Activated CD4-positive, alpha-beta T cell treated with anti-CD3 and anti-CD28 coated beads for 4 hours (primary cell): ENCODE measurements around the gene TBCK.
"Not testable (repeated sequence)": the region's sequence is repeated elsewhere in the genome, so short reads cannot be mapped to it uniquely, and the experiment has no call there.

Experiments used
- DNase-seq, 2 donors: peaks; one replicate each; pipeline ENCODE4 v3.0.0-alpha.2; 2020

TBCK gene

DNA sequence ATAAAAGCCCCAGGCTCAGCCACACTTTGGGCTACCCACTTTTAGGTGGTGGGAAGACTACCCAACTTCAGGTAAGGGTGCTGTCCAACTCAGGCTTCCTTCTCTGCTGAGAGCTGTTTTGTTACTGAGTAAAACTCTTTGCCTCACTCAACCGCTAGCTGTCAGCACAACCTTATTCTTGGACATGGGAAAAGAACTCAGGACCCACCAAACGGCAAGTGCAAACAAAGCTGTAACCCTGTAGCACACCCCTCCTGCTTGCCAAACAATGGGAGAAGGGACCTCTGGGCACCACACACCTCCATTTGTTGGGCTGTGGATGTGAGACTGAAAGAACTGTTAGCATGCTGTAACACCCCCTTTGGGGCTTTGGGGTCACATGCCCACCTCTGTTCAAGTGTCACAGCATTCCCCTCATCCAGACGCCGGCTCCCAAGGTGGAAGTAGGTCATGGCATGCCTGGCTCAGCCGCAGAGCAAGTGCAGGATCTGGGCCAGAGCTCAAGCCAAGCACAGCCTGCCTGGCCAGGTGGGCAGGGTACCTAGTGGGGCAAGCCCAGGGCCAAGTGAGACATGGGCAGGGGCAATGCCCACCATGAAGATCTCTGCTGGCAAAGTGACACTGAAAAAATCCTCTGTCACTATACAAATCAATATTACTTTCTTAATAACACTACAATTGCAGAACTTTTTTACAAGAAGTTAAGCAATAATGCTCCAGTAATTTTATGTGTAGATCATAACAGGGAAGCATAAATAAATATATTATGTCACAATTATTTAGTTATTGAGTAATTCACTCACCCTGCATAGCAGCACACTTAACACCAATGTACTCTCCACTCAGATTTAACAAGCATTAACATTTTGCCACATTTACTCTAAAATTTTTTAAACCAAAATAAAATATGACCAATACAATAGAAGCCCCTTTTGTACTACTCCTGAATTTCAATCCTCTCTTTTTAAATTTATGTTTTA lies 107.2 kb downstream of the TBCK start:
- no peak for DNase-seq

DNA sequence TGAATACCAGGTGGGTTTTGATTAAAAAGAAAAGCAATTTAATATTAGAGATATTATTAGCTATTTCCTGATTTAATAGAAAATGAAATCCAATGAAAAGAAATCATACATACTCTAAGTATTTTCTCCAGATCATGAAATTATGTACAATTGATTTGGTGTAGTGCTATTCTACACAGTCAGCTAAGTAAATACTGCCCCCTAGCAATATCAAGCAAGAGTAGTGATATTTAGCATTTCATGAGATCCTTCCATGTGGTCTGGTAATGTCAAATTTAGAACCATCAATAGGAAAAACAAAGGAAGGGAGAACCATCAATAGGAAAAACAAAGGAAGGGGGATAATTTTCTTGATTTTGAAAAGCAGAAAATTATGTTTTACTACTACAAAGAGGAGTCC lies 114.6 kb downstream of the TBCK start:
- no peak for DNase-seq

DNA sequence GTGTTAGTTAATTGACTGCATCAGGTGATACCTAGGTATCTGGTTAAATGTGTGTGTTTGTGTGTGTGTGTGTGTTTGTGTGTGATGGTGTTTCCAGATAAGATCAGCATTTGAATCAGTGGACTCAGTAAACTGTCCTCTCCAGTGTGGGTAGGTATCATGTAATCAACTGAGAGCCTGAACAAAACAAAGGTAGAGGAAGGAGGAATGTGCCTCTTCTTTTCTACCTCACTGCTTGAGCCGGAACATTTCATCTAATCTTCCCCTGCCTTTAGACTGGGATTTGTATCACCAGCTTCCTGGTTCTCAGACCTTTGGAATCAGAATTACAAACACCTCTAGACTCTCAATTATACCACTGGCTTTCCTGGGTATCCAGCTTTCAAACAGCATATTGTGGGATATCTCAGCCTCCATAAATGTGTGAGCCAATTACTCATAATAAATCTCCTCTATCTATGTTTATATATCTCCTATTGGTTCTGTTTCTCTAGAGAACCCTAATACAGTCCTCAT lies 120.5 kb downstream of the TBCK start:
- DNase-seq: no peak

- no peak for DNase-seq
Observed at GRCh38 chr4:106194801-106195200, 121.2 kb downstream of the TBCK start.

DNA sequence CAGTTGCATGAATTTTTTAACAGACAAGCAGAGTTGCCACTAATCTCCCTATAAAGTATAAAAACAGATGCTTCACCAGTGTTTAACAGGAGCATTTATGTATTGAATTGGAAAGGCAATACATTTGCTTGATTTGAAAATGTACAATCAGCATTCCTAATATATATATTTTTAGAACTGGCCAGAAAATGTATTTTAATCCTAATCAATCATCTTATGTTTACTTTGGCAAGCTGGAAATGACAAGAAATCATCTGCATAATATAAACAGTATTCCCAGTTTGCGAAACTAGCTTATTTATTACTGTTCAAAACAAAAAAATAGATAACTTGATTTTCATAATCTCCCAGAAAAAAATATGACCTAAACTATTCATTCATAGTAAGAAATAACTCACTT lies 123.9 kb downstream of the TBCK start:
- no peak for DNase-seq

- no peak for DNase-seq
Observed at GRCh38 chr4:106186201-106186600, 129.8 kb downstream of the TBCK start.

DNA sequence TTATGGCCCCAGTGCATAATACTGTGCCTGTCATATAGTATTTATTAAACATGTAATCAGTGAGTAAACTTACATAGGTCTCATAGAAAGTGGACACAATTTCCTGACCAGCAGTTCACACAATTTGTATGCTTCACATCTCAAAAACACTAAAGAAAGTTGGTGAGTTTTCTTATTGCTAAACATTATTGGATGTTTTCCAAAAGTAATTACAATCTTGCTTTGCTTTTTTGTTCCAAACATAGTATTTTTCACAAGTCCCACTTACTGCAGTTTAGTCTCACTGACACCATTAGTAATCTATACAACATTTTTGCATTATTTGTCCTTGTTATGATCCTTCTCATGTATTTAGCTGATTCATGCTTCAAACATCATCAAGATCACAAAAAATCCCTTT lies 132.5 kb downstream of the TBCK start:
- DNase-seq: no peak

- no peak for DNase-seq
Observed at GRCh38 chr4:106172861-106173260, 143.1 kb downstream of the TBCK start.

GRCh38 chr4:106165351-106166010 lies 150.5 kb downstream of the TBCK start:
- no peak for DNase-seq

DNA sequence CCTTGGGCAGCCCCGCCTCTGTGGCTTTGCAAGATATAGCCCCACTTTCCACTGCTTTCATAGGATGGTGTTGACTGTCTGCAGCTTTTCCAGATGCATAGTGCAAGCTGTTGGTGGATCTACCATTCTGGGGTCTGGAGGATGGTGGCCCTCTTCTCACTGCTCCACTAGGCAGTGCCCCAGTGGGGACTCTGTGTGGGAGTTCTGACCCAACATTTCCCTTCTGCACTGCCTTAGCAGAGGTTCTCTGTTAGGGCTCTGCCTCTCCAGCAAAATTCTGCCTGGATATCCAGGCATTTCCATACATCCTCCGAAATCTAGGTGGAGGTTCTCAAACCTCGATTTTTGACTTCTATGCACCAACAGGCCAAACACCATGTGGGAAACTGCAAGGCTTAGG lies 153.7 kb downstream of the TBCK start:
- no peak for DNase-seq

GRCh38 chr4:106160560-106160959 lies 155.4 kb downstream of the TBCK start:
- DNase-seq: no peak

- no peak for DNase-seq
Observed at GRCh38 chr4:106149911-106150310, 166.1 kb downstream of the TBCK start.

GRCh38 chr4:106149026-106149425 lies 167.0 kb downstream of the TBCK start:
- DNase-seq: no peak

- DNase-seq: no peak
Observed at GRCh38 chr4:106142616-106143127, 173.3 kb downstream of the TBCK start.

DNA sequence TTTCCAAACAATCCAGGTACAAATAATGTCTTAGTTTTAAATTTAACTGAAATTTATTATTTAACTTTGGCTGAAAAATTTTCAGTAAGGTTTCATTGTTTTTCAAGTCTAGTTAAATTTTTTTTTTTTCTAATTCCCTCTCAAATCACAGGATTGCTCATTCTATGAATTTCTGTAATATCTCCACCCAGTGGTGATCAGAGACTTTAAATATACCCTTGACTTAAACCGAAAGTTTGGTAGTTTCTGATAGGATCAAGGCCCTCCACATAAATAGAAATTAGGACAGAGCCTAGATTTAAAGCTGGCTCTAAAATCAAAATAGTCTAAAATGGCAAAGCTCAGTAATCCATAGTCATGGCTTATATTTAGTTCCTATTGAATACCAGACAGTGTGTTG lies 175.4 kb downstream of the TBCK start:
- no peak for DNase-seq

DNA sequence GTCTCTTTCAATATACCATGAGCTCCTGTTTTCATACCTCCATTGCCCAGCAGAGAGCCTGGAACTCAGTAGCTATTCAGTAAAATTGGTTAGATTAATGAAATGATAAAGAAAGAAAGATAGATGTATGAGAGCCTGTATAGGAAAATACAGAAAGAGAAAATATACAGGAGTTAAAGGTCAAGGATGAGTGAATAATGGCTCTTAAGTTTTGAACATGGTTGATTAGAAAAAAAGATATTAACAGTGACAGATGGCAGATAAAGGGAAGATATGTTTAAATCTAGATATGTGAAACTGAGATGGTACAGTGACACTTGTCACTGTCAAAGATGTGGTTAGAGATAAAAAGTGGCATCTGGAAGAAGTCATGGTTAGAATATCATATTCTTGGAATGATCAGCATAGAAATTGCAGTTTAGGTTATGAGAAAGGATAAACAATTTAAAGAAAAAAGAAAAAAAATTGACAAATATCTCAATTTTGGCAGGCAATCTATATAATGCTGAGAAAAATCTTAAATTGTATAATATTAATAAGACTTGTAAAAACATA lies 179.2 kb downstream of the TBCK start:
- DNase-seq: no peak

GRCh38 chr4:106132045-106132444 lies 184.0 kb downstream of the TBCK start:
- DNase-seq: no peak

- DNase-seq: no peak
Observed at GRCh38 chr4:106126062-106126461, 189.9 kb downstream of the TBCK start.

- not testable (repeated sequence) for DNase-seq
Observed at GRCh38 chr4:106119949-106120555, 196.0 kb downstream of the TBCK start.

DNA sequence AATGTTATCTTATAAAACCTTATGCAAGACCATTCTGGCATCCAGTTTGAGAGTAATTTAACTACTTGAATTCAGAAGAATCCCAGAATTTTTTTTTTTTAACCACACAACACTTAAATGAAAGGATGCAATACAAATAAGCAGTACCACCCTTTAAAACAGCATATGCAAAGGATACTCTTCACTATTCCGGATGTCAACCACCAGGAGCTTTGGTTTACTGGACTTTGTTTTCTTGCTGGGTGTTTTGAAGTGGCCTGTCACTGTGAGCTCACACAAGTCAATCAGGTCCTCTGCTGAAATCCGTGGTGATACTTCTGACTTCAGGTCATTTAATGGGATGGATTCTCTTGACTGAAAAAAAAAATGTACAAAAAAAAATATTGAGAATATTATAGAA lies 200.0 kb downstream of the TBCK start:
- DNase-seq: no peak

DNA sequence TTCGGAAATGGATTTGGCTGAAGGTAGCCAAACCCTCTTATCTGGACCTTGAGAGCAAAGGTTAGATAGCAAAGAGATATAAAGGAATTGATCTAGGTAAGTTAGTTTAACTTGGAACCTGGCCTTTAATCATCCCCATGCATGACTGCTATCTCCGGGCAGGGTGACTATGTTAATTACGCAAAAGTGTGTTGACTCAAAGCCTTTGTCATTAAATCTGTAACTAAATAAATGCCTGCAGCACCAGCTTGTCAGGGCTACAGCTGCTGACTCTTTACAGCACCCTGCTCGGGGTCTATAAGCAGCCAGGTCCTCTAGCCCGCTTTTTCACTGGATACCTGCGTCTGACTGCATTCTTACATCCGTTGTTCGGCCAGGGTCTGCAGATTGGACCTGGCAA lies 201.7 kb downstream of the TBCK start:
- DNase-seq: no peak

GRCh38 chr4:106111778-106112469 lies 204.1 kb downstream of the TBCK start:
- not testable (repeated sequence) for DNase-seq
